ENCODE measurements around the gene CRYGS.

GRCh38 chr3:186511702-186512101 is 32.5 kb downstream of the CRYGS start:
- no peak for TF ChIP-seq POLR2A (IDR thresholded peaks at IDR 0.05)
- no peak for TF ChIP-seq CTCF (IDR thresholded peaks at IDR 0.05)
